CD14-positive monocyte (primary cell): ENCODE data around the gene PRR36. TPM values are rescaled to one million over a fixed set of nuclear protein-coding genes. Genes with fewer than 3 reads are reported as not detected.
A peak's percentile ranks its signal among the peaks of the same experiment; 100 is the strongest.

Experiments
- DNase-seq, 3 donors: peaks; one replicate each; pipeline ENCODE4 v3.0.0-alpha.2; 2011 to 2022
- H2AFZ ChIP-seq: 2 replicates; pipeline ENCODE4 v1.6.0; 2012; ENCODE audit warnings: mild to moderate bottlenecking, low read depth, low read length, inconsistent platforms; ENCODE audit not compliant: insufficient read depth, poor library complexity, severe bottlenecking
- H3K27ac ChIP-seq, 2 donors: 1 replicate in 1 of 2; 2 replicates in 1 of 2; pipeline ENCODE4 v1.5.1; 2012 to 2013; ENCODE audit warnings: low read length in 2 of 2, control low read depth in 1 of 2, inconsistent platforms in 1 of 2, low read depth in 1 of 2, mild to moderate bottlenecking in 1 of 2
- H3K27me3 ChIP-seq, 2 donors: one replicate each; pipeline versions ENCODE4 v1.6.0 to v1.6.1; 2011 to 2013; ENCODE audit warnings: low read length in 2 of 2; ENCODE audit not compliant: control insufficient read depth in 2 of 2, insufficient read depth in 2 of 2
- H3K36me3 ChIP-seq, 2 donors: replicated peaks in 1 of 2; 1 replicate in 1 of 2; 2 replicates in 1 of 2; pipeline versions ENCODE4 v1.5.1 to v1.6.1; 2012 to 2013; ENCODE audit warnings: low read length in 2 of 2, control low read depth in 1 of 2, inconsistent platforms in 1 of 2, mild to moderate bottlenecking in 1 of 2; ENCODE audit not compliant: insufficient read depth in 2 of 2, control insufficient read depth in 1 of 2
- H3K4me1 ChIP-seq, 2 donors: 1 replicate in 1 of 2; 2 replicates in 1 of 2; pipeline versions ENCODE4 v1.5.1 to v1.6.1; 2012 to 2013; ENCODE audit warnings: low read length in 2 of 2, control low read depth in 1 of 2, inconsistent platforms in 1 of 2, mild to moderate bottlenecking in 1 of 2, moderate library complexity in 1 of 2; ENCODE audit not compliant: insufficient read depth in 2 of 2, control insufficient read depth in 1 of 2
- H3K4me2 ChIP-seq: replicated peaks from 2 replicates; pipeline ENCODE3; 2012; ENCODE audit warnings: low read length, moderate library complexity, mild to moderate bottlenecking; ENCODE audit not compliant: poor library complexity, severe bottlenecking; ENCODE audit errors: extremely low read depth
- H3K4me3 ChIP-seq, 3 experiments: fragments of 200-600 bp in 1 of 3; sonication (generic) in 1 of 3; replicated peaks in 1 of 3; 1 replicate in 2 of 3; 2 replicates in 1 of 3; pipeline ENCODE4 v1.5.1; 2011 to 2013; ENCODE audit warnings: low read length in 3 of 3, mild to moderate bottlenecking in 3 of 3, control low read depth in 2 of 3, low read depth in 2 of 3, inconsistent platforms in 1 of 3, moderate library complexity in 1 of 3
- H3K79me2 ChIP-seq: 2 replicates; pipeline ENCODE4 v1.6.0; 2012; ENCODE audit warnings: mild to moderate bottlenecking, control low read depth, inconsistent platforms, low read length, moderate library complexity; ENCODE audit not compliant: insufficient read depth
- H3K9ac ChIP-seq: 2 replicates; pipeline ENCODE4 v1.6.0; 2017; ENCODE audit warnings: low read length, mild to moderate bottlenecking; ENCODE audit not compliant: insufficient read depth, poor library complexity, severe bottlenecking
- H3K9me3 ChIP-seq, 2 donors: replicated peaks in 1 of 2; 1 replicate in 1 of 2; 2 replicates in 1 of 2; pipeline versions ENCODE4 v1.5.1 to v1.6.1; 2012 to 2013; ENCODE audit warnings: low read length in 2 of 2, control low read depth in 1 of 2; ENCODE audit not compliant: control insufficient read depth in 1 of 2, insufficient read depth in 1 of 2
- H4K20me1 ChIP-seq: 2 replicates; pipeline ENCODE4 v1.6.0; 2012; ENCODE audit warnings: mild to moderate bottlenecking, low read length, control low read depth, moderate library complexity; ENCODE audit not compliant: insufficient read depth
- H3K27ac Mint-ChIP-seq, 7 donors: one replicate each; pipeline ENCODE4 v1.8.0; 2020; ENCODE audit warnings: mild to moderate bottlenecking in 7 of 7, mixed read lengths in 7 of 7, moderate library complexity in 6 of 7, inconsistent platforms in 2 of 7
- H3K27me3 Mint-ChIP-seq, 3 donors: one replicate each; pipeline ENCODE4 v1.8.0; 2021 to 2022; ENCODE audit warnings: low read depth in 3 of 3, mild to moderate bottlenecking in 3 of 3, mixed read lengths in 3 of 3, moderate library complexity in 3 of 3, inconsistent platforms in 1 of 3
- H3K36me3 Mint-ChIP-seq, 2 donors: one replicate each; pipeline ENCODE4 v1.8.0; 2020; ENCODE audit warnings: mixed read lengths in 2 of 2, inconsistent platforms in 1 of 2, mild to moderate bottlenecking in 1 of 2
- H3K4me1 Mint-ChIP-seq: one replicate; pipeline ENCODE4 v1.8.0; 2020; ENCODE audit warnings: mild to moderate bottlenecking, mixed read lengths
- H3K4me3 Mint-ChIP-seq, 2 donors: one replicate each; pipeline ENCODE4 v1.8.0; 2020; ENCODE audit warnings: mild to moderate bottlenecking in 2 of 2, mixed read lengths in 2 of 2, moderate library complexity in 1 of 2
- H3K9me3 Mint-ChIP-seq, 7 donors: one replicate each; pipeline ENCODE4 v1.8.0; 2020 to 2022; ENCODE audit warnings: mixed read lengths in 7 of 7, mild to moderate bottlenecking in 6 of 7, moderate library complexity in 6 of 7, inconsistent platforms in 2 of 7
- CTCF ChIP-seq: fragments of 200-600 bp; IDR thresholded peaks from one replicate; pipeline ENCODE4 v1.8.0; 2022; ENCODE audit warnings: antibody characterized with exemption, mild to moderate bottlenecking
- WGBS: methylation state at CpG from one replicate; pipeline ENCODE4 v1.1.5; 2013; ENCODE audit warnings: missing lambda C conversion rate; ENCODE audit not compliant: insufficient coverage; 5-methylcytosine and 5-hydroxymethylcytosine counted together
- intact Hi-C, 2 donors: fragments of 100-400 bp; cut with micrococcal nuclease; formaldehyde crosslinking; loops; one replicate each; pipeline versions ENCODE4 v1.15.0 to v1.15.1; 2023
- polyA plus RNA-seq, 3 donors: library from polyadenylated mRNA; depleted of rRNA in 1 of 3; unstranded in 2 of 3; stranded (reverse) in 1 of 3; fragments of 300-500 nt in 2 of 3; fragments of >200 nt in 1 of 3; fragmentation: Illumina TruSeq in 2 of 3; gene quantifications; 1 replicate in 2 of 3; 2 replicates in 1 of 3; pipeline ENCODE4 v1.2.3, GENCODE V29; 2012 to 2021

PRR36 gene
- polyA plus RNA-seq, 3 donors = not detected

GRCh38 chr19:7861619-7862412 lies 12.4 kb downstream of the PRR36 start:
- Histone ChIP-seq H3K9ac (no peak overlapping the region), H3K9me3 (no peaks in the 10 kb centered on the region), H3K27ac (no peak overlapping the region), H3K4me1 (peaks cover 18 to 20% of the 10 kb centered on the region in 2 donors), H4K20me1 (no peaks in the 10 kb centered on the region), H2AFZ (no peak overlapping the region), H3K27me3 (peaks cover 19 to 59% of the 10 kb centered on the region in 2 donors), H3K79me2 (no peaks in the 10 kb centered on the region), H3K36me3 (no peaks in the 10 kb centered on the region), H3K4me3 (peak overlapping the region; percentile 11 to 66 (median 12)), H3K4me2 (peak overlapping the region; percentile 76)
- Mint-ChIP-seq H3K9me3 (peaks cover 0 to 27% (median 6%) of the 10 kb centered on the region in 7 donors), H3K36me3 (peaks cover 7 to 18% of the 10 kb centered on the region in 2 donors), H3K4me3 (peak overlapping the region; percentile 24 to 83), H3K4me1 (peaks cover 20% of the 10 kb centered on the region), H3K27me3 (peaks cover 55 to 70% (median 56%) of the 10 kb centered on the region in 3 donors), H3K27ac (no peak overlapping the region)
- no peak for DNase-seq
- intact Hi-C loops = no loop called here
- WGBS = 13% methylated on average over 60 of the region's 63 CpGs
- TF ChIP-seq CTCF = no peak

GRCh38 chr19:7860714-7861618 lies 13.2 kb downstream of the PRR36 start:
- H3K27ac Mint-ChIP-seq = peak overlapping the region in 1 of 7 donors; percentile 80
- WGBS = 80% methylated on average over 6 of the region's 14 CpGs
- Histone ChIP-seq H3K4me2 (no peak overlapping the region), H2AFZ (no peak overlapping the region), H3K79me2 (no peaks in the 10 kb centered on the region), H3K9me3 (no peaks in the 10 kb centered on the region), H3K27ac (no peak overlapping the region), H3K4me1 (peaks cover 18 to 20% of the 10 kb centered on the region in 2 donors), H3K27me3 (peaks cover 18 to 51% of the 10 kb centered on the region in 2 donors), H3K4me3 (no peak overlapping the region), H3K9ac (no peak overlapping the region), H3K36me3 (no peaks in the 10 kb centered on the region), H4K20me1 (no peaks in the 10 kb centered on the region)
- peaks cover 47 to 62% (median 47%) of the 10 kb centered on the region in 3 donors for H3K27me3 Mint-ChIP-seq
- DNase-seq = no peak
- intact Hi-C loops = no loop called here
- peaks cover 0 to 25% (median 6%) of the 10 kb centered on the region in 7 donors for H3K9me3 Mint-ChIP-seq
- peak overlapping the region in 1 of 2 donors; percentile 80 for H3K4me3 Mint-ChIP-seq
- peaks cover 20% of the 10 kb centered on the region for H3K4me1 Mint-ChIP-seq
- no peak for TF ChIP-seq CTCF
- peaks cover 7 to 18% of the 10 kb centered on the region in 2 donors for H3K36me3 Mint-ChIP-seq
